A673 (cell line): ENCODE data around the gene GLT1D1. TPM values are rescaled to one million over a fixed set of nuclear protein-coding genes. Genes with fewer than 3 reads are reported as not detected.

ENCODE experiments used
- BruUV-seq: library from RNA; stranded (reverse); fragments of 400-500 nt; replicated peaks from 2 replicates; lab custom pipeline; 2021; lab: Mats Ljungman, UMichigan
- CTCF ChIA-PET: fragments of 300-600 bp; sonication (Branson Sonifier 250); formaldehyde crosslinking; loops from one replicate; lab custom pipeline; 2022; ENCODE audit warnings: antibody characterized with exemption; lab: Charles Lee
- POLR2A ChIA-PET: fragments of 300-600 bp; sonication (Branson Sonifier 250); formaldehyde crosslinking; loops from one replicate; lab custom pipeline; 2022; ENCODE audit warnings: antibody characterized with exemption; ENCODE audit not compliant: low non-redundant PET; lab: Charles Lee
- DNase-seq: peaks from one replicate; pipeline ENCODE4 v3.0.0-alpha.2; 2015; ENCODE audit warnings: low spot score
- H3K27ac ChIP-seq: fragments of 200-600 bp; sonication (generic); 2 replicates; pipeline ENCODE4 v1.5.1; 2016; ENCODE audit warnings: mixed run types, low read depth, mild to moderate bottlenecking, mixed read lengths, antibody characterized with exemption, low read length; ENCODE audit not compliant: poor library complexity, severe bottlenecking
- H3K27me3 ChIP-seq: fragments of 200-600 bp; sonication (generic); replicated peaks from 2 replicates; pipeline ENCODE4 v1.6.1; 2017; ENCODE audit warnings: mixed run types, low read depth, mild to moderate bottlenecking, mixed read lengths, antibody characterized with exemption, low read length; ENCODE audit not compliant: insufficient read depth, poor library complexity
- H3K36me3 ChIP-seq: fragments of 200-600 bp; sonication (generic); 2 replicates; pipeline ENCODE4 v1.6.1; 2016; ENCODE audit warnings: mixed run types, mild to moderate bottlenecking, mixed read lengths, antibody characterized with exemption, low read length; ENCODE audit not compliant: insufficient read depth, poor library complexity, severe bottlenecking
- H3K4me1 ChIP-seq: fragments of 200-600 bp; sonication (generic); 2 replicates; pipeline ENCODE4 v1.6.1; 2017; ENCODE audit warnings: mixed run types, mild to moderate bottlenecking, mixed read lengths, antibody characterized with exemption, low read length; ENCODE audit not compliant: insufficient read depth, poor library complexity, severe bottlenecking
- H3K4me3 ChIP-seq: fragments of 200-600 bp; sonication (generic); 2 replicates; pipeline ENCODE4 v1.5.1; 2016; ENCODE audit warnings: low read depth, mixed run types, mild to moderate bottlenecking, mixed read lengths, low read length; ENCODE audit not compliant: poor library complexity, severe bottlenecking
- H3K9me3 ChIP-seq: fragments of 200-600 bp; sonication (generic); 2 replicates; pipeline ENCODE4 v1.6.1; 2016; ENCODE audit warnings: mixed run types, low read depth, mild to moderate bottlenecking, mixed read lengths, antibody characterized with exemption, low read length; ENCODE audit not compliant: poor library complexity, severe bottlenecking
- EZH2 ChIP-seq: fragments of 200-600 bp; sonication (generic); IDR thresholded peaks from 2 replicates; pipeline ENCODE4 v1.6.1; 2017; ENCODE audit warnings: borderline replicate concordance, low read depth, mild to moderate bottlenecking, mixed read lengths, antibody characterized with exemption, low read length; ENCODE audit not compliant: poor library complexity, severe bottlenecking
- intact Hi-C: fragments of 100-400 bp; cut with micrococcal nuclease; formaldehyde crosslinking; loops from one replicate; pipeline ENCODE4 v1.10.0; 2022; ENCODE audit not compliant: unreplicated experiment
- total RNA-seq: library from RNA; stranded (reverse); gene quantifications from 2 replicates; pipeline ENCODE4 v1.2.3, GENCODE V29; 2021
- TF ChIP-seq, protein P1 (sequence below): fragments of 300-800, 200-600 bp; sonication (generic); conservative IDR thresholded peaks from 2 replicates; pipeline ENCODE4 v1.5.1; 2017; ENCODE audit warnings: low read depth, mild to moderate bottlenecking, antibody characterized with exemption, low read length, moderate library complexity, mixed read lengths

Gene GLT1D1
- total RNA-seq, 1 experiment from 2014 or later, result not detected

GRCh38 chr12:128806573-128806972 is 46.7 kb upstream of the GLT1D1 start:
- TF ChIP-seq, protein P1, sequence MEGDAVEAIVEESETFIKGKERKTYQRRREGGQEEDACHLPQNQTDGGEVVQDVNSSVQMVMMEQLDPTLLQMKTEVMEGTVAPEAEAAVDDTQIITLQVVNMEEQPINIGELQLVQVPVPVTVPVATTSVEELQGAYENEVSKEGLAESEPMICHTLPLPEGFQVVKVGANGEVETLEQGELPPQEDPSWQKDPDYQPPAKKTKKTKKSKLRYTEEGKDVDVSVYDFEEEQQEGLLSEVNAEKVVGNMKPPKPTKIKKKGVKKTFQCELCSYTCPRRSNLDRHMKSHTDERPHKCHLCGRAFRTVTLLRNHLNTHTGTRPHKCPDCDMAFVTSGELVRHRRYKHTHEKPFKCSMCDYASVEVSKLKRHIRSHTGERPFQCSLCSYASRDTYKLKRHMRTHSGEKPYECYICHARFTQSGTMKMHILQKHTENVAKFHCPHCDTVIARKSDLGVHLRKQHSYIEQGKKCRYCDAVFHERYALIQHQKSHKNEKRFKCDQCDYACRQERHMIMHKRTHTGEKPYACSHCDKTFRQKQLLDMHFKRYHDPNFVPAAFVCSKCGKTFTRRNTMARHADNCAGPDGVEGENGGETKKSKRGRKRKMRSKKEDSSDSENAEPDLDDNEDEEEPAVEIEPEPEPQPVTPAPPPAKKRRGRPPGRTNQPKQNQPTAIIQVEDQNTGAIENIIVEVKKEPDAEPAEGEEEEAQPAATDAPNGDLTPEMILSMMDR, result no peak
- no peak for TF ChIP-seq EZH2
- H3K27ac ChIP-seq, result no peak overlapping the region
- peaks cover 34% of the 10 kb centered on the region for H3K36me3 ChIP-seq
- peaks cover 8% of the 10 kb centered on the region for H3K4me1 ChIP-seq
- ChIA-PET POLR2A (no interaction called here), CTCF (no interaction called here)
- H3K4me3 ChIP-seq, result no peak overlapping the region
- H3K27me3 ChIP-seq, result no peaks in the 10 kb centered on the region
- intact Hi-C loops, result no loop called here
- DNase-seq, result no peak
- no TSS peak for BruUV-seq
- no peaks in the 10 kb centered on the region for H3K9me3 ChIP-seq

DNA sequence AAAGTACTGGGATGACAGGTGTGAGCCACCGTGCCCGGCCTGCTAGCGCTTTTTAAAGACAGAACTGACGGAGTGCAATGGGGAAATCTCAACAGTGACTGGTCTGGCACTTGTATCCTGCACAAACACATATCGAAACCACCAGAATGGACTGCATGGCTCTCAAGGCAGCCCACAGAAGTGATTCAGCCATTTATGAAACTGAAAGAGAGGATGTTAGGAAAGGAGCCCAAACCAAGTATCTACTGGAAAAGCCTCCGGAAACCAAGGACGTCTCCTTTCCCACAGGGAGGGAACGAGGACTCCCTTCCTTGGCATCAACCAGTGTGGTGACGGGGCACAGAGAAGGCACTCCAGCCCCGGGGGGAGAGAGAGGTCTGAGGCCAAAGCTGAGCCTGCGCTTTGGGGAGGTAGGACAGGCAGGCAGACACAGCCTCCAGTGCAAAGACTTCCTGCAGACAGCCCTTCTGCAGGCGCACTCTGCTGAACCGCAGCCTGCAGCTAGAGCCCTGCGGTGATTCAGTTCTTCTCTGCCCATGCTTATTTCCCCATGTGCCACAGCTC is 46.0 kb upstream of the GLT1D1 start:
- Histone ChIP-seq H3K27ac (no peak overlapping the region), H3K4me1 (peaks cover 8% of the 10 kb centered on the region), H3K4me3 (no peak overlapping the region), H3K36me3 (peaks cover 34% of the 10 kb centered on the region), H3K27me3 (no peaks in the 10 kb centered on the region), H3K9me3 (no peaks in the 10 kb centered on the region)
- ChIA-PET CTCF (no interaction called here), POLR2A (no interaction called here)
- intact Hi-C loops, result no loop called here
- TF ChIP-seq EZH2, result no peak
- TF ChIP-seq, protein P1, result no peak
- no TSS peak for BruUV-seq
- no peak for DNase-seq

DNA sequence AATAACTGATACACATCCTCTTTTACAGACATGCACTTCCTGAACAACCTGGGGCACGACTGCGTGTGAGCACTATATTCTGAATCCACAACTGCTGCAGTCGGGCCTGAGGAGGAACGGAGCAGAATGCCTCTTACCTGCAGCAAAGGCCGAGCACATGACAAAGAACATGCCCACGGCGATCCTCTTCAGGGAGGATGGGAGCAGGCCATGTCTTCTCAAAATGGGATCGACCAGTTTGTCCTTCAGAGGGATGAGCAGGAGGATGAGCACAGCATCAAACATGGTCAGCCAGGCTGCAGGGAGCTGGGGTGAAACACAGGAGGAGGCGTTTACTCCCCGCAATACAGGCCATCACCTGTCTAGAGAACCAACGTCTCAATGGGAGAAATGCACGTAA is 44.6 kb upstream of the GLT1D1 start:
- ChIA-PET CTCF (no interaction called here), POLR2A (no interaction called here)
- no peak overlapping the region for H3K27ac ChIP-seq
- no peaks in the 10 kb centered on the region for H3K27me3 ChIP-seq
- TF ChIP-seq, protein P1, result no peak
- TF ChIP-seq EZH2, result no peak
- peaks cover 8% of the 10 kb centered on the region for H3K4me1 ChIP-seq
- no TSS peak for BruUV-seq
- intact Hi-C loops, result no loop called here
- no peak for DNase-seq
- no peaks in the 10 kb centered on the region for H3K9me3 ChIP-seq
- H3K4me3 ChIP-seq, result no peak overlapping the region
- peaks cover 33% of the 10 kb centered on the region for H3K36me3 ChIP-seq
